ENCODE measurements around the gene TNP1. TPM values are rescaled to one million over a fixed set of nuclear protein-coding genes. Genes with fewer than 3 reads are reported as not detected.

The TNP1 gene
- total and polyA plus RNA-seq, 7 donors, result not detected

- H3K9me3 ChIP-seq, result no peaks in the 10 kb centered on the region
Observed at GRCh38 chr2:216879727-216880508, 20.1 kb upstream of the TNP1 start.

GRCh38 chr2:216878072-216878471 lies 18.2 kb upstream of the TNP1 start:
- peaks cover 0 to 6% (median 4%) of the 10 kb centered on the region in 4 donors for H3K4me1 ChIP-seq
- no peak overlapping the region for H3K4me3 ChIP-seq
- 95 to 96% methylated on average over 5 of the region's 5 CpGs for WGBS, 2 donors
- intact Hi-C loops (cut with DNase I), result no loop called here
- TF ChIP-seq CTCF (IDR thresholded peaks at IDR 0.05), result no peak
- no peak for TF ChIP-seq POLR2AphosphoS5 (IDR thresholded peaks at IDR 0.05)
- no peak for TF ChIP-seq POLR2A (IDR thresholded peaks at IDR 0.05)
- TF ChIP-seq EP300 (IDR thresholded peaks at IDR 0.05), result no peak
- H3K9me3 ChIP-seq, result no peaks in the 10 kb centered on the region
- no peak for DNase-seq
- no peaks in the 10 kb centered on the region for H3K36me3 ChIP-seq
- H3K27me3 ChIP-seq, result no peaks in the 10 kb centered on the region
- H3K27ac ChIP-seq, result no peak overlapping the region

More at GRCh38 chr2:216879727-216880508, 20.1 kb upstream of the TNP1 start:
- DNase-seq, result no peak
- intact Hi-C loops (cut with DNase I), result no loop called here
- Histone ChIP-seq H3K4me1 (peaks cover 0 to 17% (median 15%) of the 10 kb centered on the region in 4 donors), H3K27ac (no peak overlapping the region), H3K4me3 (no peak overlapping the region), H3K36me3 (no peaks in the 10 kb centered on the region), H3K27me3 (no peaks in the 10 kb centered on the region)
- TF ChIP-seq POLR2AphosphoS5 (IDR thresholded peaks at IDR 0.05) (no peak), EP300 (IDR thresholded peaks at IDR 0.05) (no peak), POLR2A (IDR thresholded peaks at IDR 0.05) (no peak)
- WGBS, 2 donors, result 78 to 79% methylated on average over 6 of the region's 6 CpGs

- TF ChIP-seq POLR2A (IDR thresholded peaks at IDR 0.05) (no peak), EP300 (IDR thresholded peaks at IDR 0.05) (no peak), POLR2AphosphoS5 (IDR thresholded peaks at IDR 0.05) (no peak), CTCF (IDR thresholded peaks at IDR 0.05) (no peak)
- DNase-seq, result no peak
- no peak overlapping the region for H3K4me3 ChIP-seq
- H3K4me1 ChIP-seq, result no peaks in the 10 kb centered on the region
- no peaks in the 10 kb centered on the region for H3K9me3 ChIP-seq
- no peaks in the 10 kb centered on the region for H3K27me3 ChIP-seq
- intact Hi-C loops (cut with DNase I), result no loop called here
- no peaks in the 10 kb centered on the region for H3K36me3 ChIP-seq
- WGBS, 2 donors, result 88 to 92% methylated on average over 3 of the region's 3 CpGs
- no peak overlapping the region for H3K27ac ChIP-seq
Observed at GRCh38 chr2:216877085-216877484, 17.2 kb upstream of the TNP1 start.

DNA sequence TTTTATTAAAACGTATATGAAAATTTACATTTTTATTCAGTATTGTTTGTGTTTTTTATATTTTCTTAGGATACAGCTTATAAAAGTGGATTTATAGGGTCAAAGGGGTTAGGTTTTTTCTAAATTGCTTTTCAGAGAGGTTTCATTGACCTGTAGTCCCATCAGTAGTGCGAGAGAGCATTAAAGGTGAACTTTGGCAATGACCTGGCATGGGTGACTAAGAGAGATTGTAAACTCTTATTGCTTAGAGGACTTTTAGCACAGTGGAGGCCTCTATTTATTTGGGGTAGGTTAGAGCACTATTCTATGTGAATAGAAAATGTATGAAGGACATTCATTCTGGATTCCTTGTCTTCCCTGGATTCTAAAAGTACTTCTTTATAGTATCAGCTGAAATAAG lies 16.0 kb upstream of the TNP1 start:
- Histone ChIP-seq H3K36me3 (no peaks in the 10 kb centered on the region), H3K4me1 (no peaks in the 10 kb centered on the region), H3K27me3 (no peaks in the 10 kb centered on the region), H3K27ac (no peak overlapping the region), H3K4me3 (no peak overlapping the region), H3K9me3 (no peaks in the 10 kb centered on the region)
- TF ChIP-seq EP300 (IDR thresholded peaks at IDR 0.05) (no peak), POLR2A (IDR thresholded peaks at IDR 0.05) (no peak), CTCF (IDR thresholded peaks at IDR 0.05) (no peak), POLR2AphosphoS5 (IDR thresholded peaks at IDR 0.05) (no peak)
- 57 to 86% methylated on average over 2 of the region's 2 CpGs for WGBS, 2 donors
- intact Hi-C loops (cut with DNase I), result no loop called here
- no peak for DNase-seq

- H3K27me3 ChIP-seq, result no peaks in the 10 kb centered on the region
- WGBS, 2 donors, result 80 to 88% methylated on average over 1 of the region's 1 CpG
- no peak overlapping the region for H3K27ac ChIP-seq
- no peak for DNase-seq
- H3K4me1 ChIP-seq, result no peaks in the 10 kb centered on the region
- TF ChIP-seq CTCF (IDR thresholded peaks at IDR 0.05) (no peak), POLR2AphosphoS5 (IDR thresholded peaks at IDR 0.05) (no peak), POLR2A (IDR thresholded peaks at IDR 0.05) (no peak), EP300 (IDR thresholded peaks at IDR 0.05) (no peak)
- intact Hi-C loops (cut with DNase I), result no loop called here
- H3K4me3 ChIP-seq, result no peak overlapping the region
- no peaks in the 10 kb centered on the region for H3K9me3 ChIP-seq
- no peaks in the 10 kb centered on the region for H3K36me3 ChIP-seq
Observed at GRCh38 chr2:216873573-216873972, 13.7 kb upstream of the TNP1 start.
